Neural progenitor cell (in vitro differentiated cells): ENCODE data around the gene PARD3B.

Source experiments
- CTCF ChIP-seq: fragments of 200-600 bp; sonication (generic); IDR thresholded peaks from 2 replicates; pipeline ENCODE4 v1.5.1; 2017; ENCODE audit warnings: antibody characterized with exemption, mild to moderate bottlenecking
- EZH2phosphoT487 ChIP-seq: fragments of 200-600 bp; sonication (generic); IDR thresholded peaks from 2 replicates; pipeline ENCODE4 v1.6.1; 2017; ENCODE audit warnings: antibody characterized with exemption

GRCh38 chr2:204720874-204721273, 175.6 kb downstream of the PARD3B start:
- TF ChIP-seq EZH2phosphoT487 (no peak), CTCF (no peak)
